Right forelimb (tissue), 1 donor: ENCODE results near the gene SMAD1.
"Not testable (repeated sequence)": the region's sequence is repeated elsewhere in the genome, so short reads cannot be mapped to it uniquely, and the experiment has no call there.

ENCODE experiments used
- DNase-seq: peaks from one replicate; pipeline ENCODE4 v3.0.0-alpha.2; 2018

SMAD1 gene

DNA sequence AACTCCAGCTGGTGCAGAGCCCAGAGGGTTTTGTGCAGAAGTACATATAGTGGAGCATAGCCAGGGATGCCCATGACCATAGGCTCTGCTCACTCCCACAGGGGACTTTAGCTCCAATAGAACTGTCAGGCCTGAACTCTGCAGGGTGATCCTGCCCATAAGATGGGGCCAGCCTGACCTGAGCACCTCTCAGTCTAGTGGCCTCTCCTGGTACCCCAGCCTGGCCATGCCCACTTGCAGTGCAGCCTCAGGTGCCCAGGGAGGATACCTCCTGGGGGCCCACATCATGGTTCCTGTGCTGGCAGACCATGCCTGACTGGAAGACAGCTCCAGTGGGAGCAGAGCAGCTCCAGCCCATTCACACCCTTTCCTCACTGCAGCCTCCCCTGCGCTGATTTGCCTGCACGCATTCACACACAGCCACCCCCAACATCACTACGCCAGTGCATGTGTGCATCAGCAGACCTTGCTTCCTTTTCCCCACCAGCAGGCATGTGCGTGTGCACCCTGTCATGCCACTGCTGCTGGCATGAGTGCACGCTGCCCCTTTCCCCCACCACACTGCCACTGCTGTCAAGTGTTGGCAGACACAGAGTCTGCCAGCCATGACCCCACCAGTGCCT, 84.5 kb downstream of the SMAD1 start:
- no peak for DNase-seq

DNA sequence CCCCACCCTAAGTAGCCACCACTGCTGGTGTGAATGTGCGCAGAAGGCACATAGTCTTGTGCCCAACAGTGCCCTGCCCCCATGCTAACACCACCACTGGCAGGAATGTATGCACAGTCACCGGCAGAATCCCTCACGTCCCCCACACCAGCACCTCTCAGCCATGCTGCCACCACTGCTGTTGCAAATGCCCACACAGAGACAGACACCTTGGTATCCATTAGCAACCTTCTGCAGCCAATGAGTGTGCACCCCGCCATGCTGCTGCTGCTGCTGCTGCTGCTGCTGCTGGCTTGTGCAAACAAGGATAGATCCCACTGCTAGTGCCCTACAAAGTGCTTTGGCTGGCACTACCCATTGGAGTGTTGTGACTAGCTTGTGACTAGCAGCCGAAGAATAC, 85.1 kb downstream of the SMAD1 start:
- DNase-seq = no peak

DNA sequence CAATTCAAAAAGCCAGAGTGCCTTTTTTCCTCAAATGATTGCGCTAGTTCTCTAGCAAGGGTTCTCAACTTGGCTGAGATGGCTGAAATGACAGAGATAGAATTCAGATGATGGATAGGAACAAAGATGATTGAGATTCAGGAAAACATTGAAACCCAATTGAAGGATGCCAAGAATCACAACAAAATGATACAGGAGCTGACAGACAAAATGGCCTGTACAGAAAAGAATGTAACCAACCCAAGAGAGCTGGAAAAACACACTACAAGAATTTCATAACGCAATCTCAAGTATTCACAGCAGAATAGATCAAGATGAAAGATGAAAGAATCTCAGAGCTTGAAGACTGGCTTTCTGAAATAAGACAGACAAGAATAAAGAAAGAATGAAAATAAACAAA, 85.9 kb downstream of the SMAD1 start:
- DNase-seq = no peak

DNA sequence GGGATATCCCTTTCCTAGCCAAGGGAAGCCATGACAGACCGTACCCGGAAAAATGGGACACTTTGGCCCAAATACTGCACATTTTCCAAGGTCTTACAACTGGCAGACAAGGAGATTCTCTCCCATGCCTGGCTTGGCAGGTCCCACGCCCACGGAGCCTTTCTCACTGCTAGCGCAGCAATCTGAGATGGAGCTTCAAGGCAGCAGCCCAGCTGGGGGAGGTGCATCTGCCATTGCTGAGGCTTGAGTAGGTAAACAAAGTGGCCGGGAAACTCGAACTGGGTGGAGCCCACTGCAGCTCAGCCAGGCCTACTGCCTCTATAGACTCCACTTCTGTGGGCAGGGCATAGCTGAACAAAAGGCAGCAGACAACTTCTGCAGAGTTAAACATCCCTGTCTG, 92.9 kb downstream of the SMAD1 start:
- not testable (repeated sequence) for DNase-seq

DNA sequence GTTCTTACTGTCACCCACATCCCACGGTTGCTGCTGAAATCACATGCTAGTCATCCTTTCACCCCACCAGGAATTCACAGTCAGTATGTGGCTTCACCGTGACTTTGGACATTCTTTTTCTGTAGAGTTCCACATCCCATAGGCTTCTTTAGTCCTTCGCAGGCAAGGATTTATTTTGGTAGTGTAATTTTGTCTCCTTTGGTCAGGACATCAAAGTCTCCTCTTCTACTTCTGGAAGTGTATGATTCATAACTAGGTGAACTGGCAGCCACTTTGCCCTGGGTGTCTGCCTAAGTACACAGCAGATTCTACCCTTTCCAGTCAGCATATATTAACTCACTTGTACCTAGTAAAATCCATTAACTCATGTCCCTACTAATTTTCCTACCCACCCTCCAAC, 99.3 kb downstream of the SMAD1 start:
- DNase-seq = no peak

DNA sequence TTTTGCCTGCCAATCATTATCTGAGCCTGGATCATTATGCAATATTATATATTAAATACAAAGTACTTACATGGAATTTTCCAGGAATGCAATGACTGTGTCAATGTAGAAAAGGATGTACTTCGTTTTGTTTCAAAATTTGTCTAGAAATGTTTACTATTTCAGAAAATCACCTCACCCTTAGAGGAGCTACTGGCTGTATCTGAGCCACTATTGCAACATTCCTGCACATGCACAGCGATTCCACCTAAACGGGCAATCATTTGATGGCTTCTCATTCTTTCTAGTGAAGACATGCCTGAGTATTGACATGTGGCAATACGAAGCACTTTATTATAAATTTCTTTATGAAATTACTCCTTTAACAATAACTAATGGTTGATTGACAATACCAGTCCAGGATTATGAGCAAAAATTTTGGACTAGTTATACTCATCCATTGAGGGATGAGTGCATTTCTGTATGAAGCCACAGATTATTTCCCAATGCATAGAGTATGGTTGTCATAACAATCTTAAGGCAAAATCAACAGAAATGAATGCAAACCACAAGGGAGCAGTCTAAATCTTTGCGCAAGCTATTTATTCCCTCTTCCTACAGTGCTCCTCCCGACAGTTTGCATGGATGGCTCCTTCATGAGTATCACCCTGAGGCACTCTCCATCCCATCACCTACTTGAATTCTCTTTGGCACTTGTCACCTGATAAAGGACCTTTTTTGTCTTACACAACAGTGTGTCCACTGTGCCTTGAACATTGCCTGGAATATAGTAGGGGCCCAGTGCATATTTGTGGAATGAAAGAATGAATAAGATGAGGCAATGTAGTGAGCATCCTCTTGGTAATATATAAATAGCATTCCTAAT, 101.8 kb downstream of the SMAD1 start:
- DNase-seq = no peak

DNA sequence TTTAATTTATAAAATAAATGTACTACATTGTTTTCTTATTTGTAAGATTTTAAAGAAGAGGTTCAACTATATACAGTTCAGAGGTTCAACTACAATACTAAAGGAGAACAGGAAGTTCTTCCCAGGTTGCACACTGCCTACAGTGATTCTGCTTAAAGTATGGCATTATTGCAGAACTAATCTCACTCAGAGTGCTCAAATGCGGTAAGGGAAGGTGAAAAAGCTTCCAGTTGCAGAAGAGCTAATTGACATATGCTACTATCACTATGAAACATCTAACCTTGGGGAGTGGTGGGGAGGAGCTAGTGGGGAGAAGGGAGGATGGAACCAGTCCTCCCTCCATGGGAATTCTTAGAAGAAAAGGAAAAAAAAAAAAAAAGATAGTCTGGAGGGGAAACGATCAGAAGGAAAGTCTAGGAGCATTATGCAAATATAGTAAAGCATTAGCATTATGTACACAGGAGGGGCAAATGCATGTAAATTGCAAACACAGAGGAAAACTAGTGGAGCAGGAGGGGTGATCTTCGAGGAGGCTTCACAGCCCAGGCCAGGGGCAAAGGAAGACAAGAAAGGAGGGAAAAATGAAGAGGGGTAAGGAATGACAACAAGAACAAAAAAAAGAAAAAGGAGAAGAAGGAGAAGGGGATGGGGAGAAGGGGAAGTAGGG, 105.6 kb downstream of the SMAD1 start:
- DNase-seq = no peak

DNA sequence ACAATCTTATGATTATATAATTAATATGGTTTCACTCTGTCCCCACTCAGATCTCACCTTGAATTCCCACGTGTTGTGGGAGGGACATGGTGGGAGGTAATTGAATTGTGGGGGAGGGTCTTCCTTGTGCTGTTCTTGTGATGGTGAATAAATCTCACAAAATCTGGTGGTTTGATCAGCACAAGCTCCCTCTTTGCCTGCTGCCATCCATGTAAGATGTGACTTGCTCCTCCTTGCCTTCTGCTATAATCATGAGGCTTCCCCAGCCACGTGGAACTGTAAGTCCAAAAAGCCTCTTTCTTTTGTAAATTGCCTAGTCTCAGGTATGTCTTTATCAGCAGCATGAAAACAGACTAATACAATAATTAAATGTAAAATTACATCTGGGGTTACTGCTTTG, 107.7 kb downstream of the SMAD1 start:
- DNase-seq = not testable (repeated sequence)

DNA sequence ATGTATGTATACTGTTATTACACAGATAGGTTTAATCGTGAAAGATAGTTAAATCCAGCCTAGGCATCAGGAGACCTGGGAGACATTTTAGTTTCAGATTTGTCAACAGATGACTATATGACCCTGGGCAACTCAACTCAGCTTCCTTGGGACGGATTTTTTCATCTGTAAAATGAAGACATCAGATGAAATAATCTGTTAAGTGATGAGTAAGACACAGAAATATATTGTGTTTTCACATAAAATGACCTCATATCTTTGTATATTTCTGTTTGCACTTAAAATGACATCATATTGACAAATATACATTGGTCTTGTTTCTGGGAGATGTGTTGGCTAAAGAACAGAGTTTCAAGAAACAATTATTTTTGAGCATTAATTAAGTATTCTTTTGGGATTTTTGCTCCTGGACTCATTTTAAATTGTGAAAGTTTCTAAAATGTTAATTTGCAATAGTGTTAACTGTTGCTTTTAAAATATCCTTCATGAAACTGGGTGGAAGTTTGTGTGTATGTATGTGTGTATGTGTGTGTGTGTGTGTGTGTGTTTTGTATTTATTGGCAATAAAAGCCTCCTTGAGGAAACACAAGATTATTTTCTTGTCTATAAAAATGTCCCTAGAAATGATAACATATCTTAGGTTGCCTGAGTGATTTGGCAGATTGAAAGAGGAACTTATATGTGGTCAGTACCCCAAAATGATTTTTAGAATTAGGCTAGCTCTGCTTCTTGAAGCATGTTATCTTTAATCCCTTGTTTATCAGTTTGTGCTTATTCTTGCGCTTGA, 108.5 kb downstream of the SMAD1 start:
- DNase-seq = no peak

DNA sequence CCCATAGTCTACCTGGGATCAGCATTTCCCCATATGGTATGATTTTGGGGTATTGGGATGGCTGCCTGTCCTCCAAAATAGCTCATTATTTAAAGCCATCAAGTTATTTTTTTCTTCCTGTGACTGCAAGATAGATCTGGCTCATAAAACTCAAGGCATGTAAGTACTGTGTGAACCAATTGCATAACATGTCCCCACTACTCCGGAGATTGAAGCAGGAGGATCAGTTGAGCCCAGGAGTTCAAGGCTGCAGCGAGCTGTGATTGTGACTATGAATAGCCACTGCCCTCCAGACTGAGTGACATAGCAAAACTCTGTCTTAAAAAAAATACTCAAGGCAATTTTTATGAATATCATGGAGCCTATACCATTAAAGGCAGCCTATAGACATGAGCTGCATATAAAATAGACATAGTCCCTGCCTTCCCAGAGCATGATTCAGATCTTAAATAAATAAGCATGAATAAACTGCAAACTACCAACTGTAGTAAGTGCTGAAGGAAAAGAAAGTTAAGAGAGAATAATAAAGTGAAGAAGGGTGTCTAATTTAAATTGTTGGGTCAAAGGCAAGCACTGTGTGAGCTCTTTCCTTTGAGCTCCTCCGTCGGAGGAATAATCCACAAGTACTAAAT, 120.6 kb downstream of the SMAD1 start:
- no peak for DNase-seq

DNA sequence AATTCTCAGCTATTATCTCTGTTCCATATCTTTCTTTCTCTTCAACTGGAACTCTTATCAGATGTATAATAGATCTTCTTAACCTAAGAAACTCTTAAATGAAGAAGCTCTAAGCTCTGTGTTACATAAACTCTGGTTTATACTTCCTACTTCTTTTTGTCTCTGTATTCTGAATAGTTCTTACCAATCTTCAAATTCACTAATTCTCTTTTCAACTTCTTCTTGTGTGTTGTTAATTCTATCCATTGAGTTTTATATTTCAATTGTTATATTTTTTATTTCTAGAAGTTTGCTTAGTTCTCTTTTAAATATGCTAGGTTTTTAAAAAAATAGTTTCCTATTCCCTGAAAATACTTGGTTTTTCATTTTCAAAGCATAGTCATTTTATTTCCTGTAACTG, 124.3 kb downstream of the SMAD1 start:
- no peak for DNase-seq
